SK-N-SH (cell line): ENCODE measurements around the gene NEU2. TPM values are rescaled to one million over a fixed set of nuclear protein-coding genes. Genes with fewer than 3 reads are reported as not detected.

Experiments used
- CTCF ChIA-PET: fragments of 300-600, 350-600 bp; formaldehyde crosslinking; extraction: SDS; loops from one replicate; lab custom pipeline; 2021; lab: Yijun Ruan, JAX
- POLR2A ChIA-PET: fragments of 350-600 bp; sonication (Branson Sonifier 250); formaldehyde crosslinking; extraction: SDS; loops from one replicate; lab custom pipeline; 2020; ENCODE audit warnings: antibody characterized with exemption, inconsistent platforms; lab: Yijun Ruan, JAX
- DNase-seq: peaks from one replicate; pipeline ENCODE4 v3.0.0; 2012
- H2AFZ ChIP-seq: fragments of 200-600 bp; sonication (generic); 2 replicates; pipeline ENCODE4 v1.8.1; 2016; ENCODE audit warnings: antibody characterized with exemption, mild to moderate bottlenecking, low read depth
- H3F3A ChIP-seq: fragments of 200-600 bp; sonication (generic); replicated peaks from 2 replicates; pipeline ENCODE3; 2016; ENCODE audit warnings: antibody characterized with exemption, mild to moderate bottlenecking; ENCODE audit not compliant: insufficient read depth
- H3K27ac ChIP-seq, 2 experiments: fragments of 200-500 bp in 1 of 2; fragments of 200-600 bp in 1 of 2; sonication (Bioruptor generic) in 1 of 2; sonication (generic), shearing (Covaris generic) in 1 of 2; 2 replicates each; pipeline versions ENCODE4 v1.5.1 to v1.6.1; 2014 to 2016; ENCODE audit warnings: low read depth in 2 of 2, inconsistent platforms in 1 of 2, low read length in 1 of 2, mild to moderate bottlenecking in 1 of 2, mixed read lengths in 1 of 2
- H3K27me3 ChIP-seq: fragments of 200-600 bp; sonication (generic), shearing (Covaris generic); 2 replicates; pipeline ENCODE4 v1.6.1; 2016; ENCODE audit warnings: mixed run types; ENCODE audit not compliant: insufficient read depth
- H3K36me3 ChIP-seq, 2 experiments: fragments of 200-500 bp in 1 of 2; fragments of 200-600 bp in 1 of 2; sonication (Bioruptor generic) in 1 of 2; sonication (generic) in 1 of 2; replicated peaks in 1 of 2; 2 replicates each; pipeline versions ENCODE3 to v1.5.1; 2014 to 2016; ENCODE audit warnings: low read length in 1 of 2, mild to moderate bottlenecking in 1 of 2; ENCODE audit not compliant: insufficient read depth in 2 of 2, control insufficient read depth in 1 of 2
- H3K4me1 ChIP-seq, 2 experiments: fragments of 200-500 bp in 1 of 2; fragments of 200-600 bp in 1 of 2; sonication (Bioruptor generic) in 1 of 2; sonication (generic), shearing (Covaris generic) in 1 of 2; 2 replicates each; pipeline versions ENCODE4 v1.5.1 to v1.6.1; 2014 to 2016; ENCODE audit warnings: low read depth in 1 of 2, low read length in 1 of 2, mixed run types in 1 of 2; ENCODE audit not compliant: insufficient read depth in 2 of 2, control insufficient read depth in 1 of 2
- H3K4me2 ChIP-seq: fragments of 200-600 bp; sonication (generic), shearing (Covaris generic); 2 replicates; pipeline ENCODE4 v1.6.1; 2017; ENCODE audit warnings: mixed run types
- H3K4me3 ChIP-seq, 2 experiments: fragments of 200-500 bp in 1 of 2; fragments of 200-600 bp in 1 of 2; sonication (Bioruptor generic) in 1 of 2; sonication (generic), shearing (Covaris generic) in 1 of 2; 2 replicates each; pipeline versions ENCODE4 v1.5.1 to v1.8.1; 2014 to 2016; ENCODE audit warnings: low read depth in 2 of 2, inconsistent platforms in 1 of 2, low read length in 1 of 2, mild to moderate bottlenecking in 1 of 2, mixed read lengths in 1 of 2, moderate library complexity in 1 of 2
- H3K79me2 ChIP-seq: fragments of 200-600 bp; sonication (generic); 2 replicates; pipeline ENCODE4 v1.8.1; 2017; ENCODE audit warnings: mild to moderate bottlenecking; ENCODE audit not compliant: insufficient read depth
- H3K9ac ChIP-seq: fragments of 200-600 bp; sonication (generic); 2 replicates; pipeline ENCODE4 v1.6.1; 2017; ENCODE audit warnings: mixed run types
- H3K9me2 ChIP-seq: fragments of 200-600 bp; sonication (generic); 2 replicates; pipeline ENCODE4 v1.6.1; 2017; ENCODE audit warnings: mixed run types
- H3K9me3 ChIP-seq: fragments of 200-600 bp; sonication (generic); 2 replicates; pipeline ENCODE4 v1.6.1; 2017; ENCODE audit warnings: mixed run types, mild to moderate bottlenecking, moderate library complexity
- H4K20me1 ChIP-seq: fragments of 200-600 bp; sonication (generic); 2 replicates; pipeline ENCODE4 v1.6.1; 2017; ENCODE audit warnings: mild to moderate bottlenecking, mixed run types; ENCODE audit not compliant: insufficient read depth
- CHD2 ChIP-seq: fragments of 150-350 bp; IDR thresholded peaks from 2 replicates; pipeline ENCODE4 v1.6.1; 2018; ENCODE audit warnings: low read length; ENCODE audit not compliant: partially characterized antibody
- CTCF ChIP-seq: fragments of 200-600 bp; sonication (generic); IDR thresholded peaks from 2 replicates; pipeline ENCODE4 v1.6.1; 2017; ENCODE audit warnings: antibody characterized with exemption, mild to moderate bottlenecking, moderate library complexity
- EZH2phosphoT487 ChIP-seq: fragments of 200-600 bp; sonication (generic); IDR thresholded peaks from 2 replicates; pipeline ENCODE4 v1.6.1; 2017; ENCODE audit warnings: low read depth, mixed run types, mild to moderate bottlenecking, antibody characterized with exemption, moderate library complexity, borderline replicate concordance
- FOXM1 ChIP-seq: IDR thresholded peaks from 2 replicates; pipeline ENCODE4 v1.4.0; 2012; ENCODE audit warnings: low read depth, mild to moderate bottlenecking
- IRF3 ChIP-seq: fragments of 150-350 bp; IDR thresholded peaks from 2 replicates; pipeline ENCODE4 v1.6.1; 2016; ENCODE audit warnings: mild to moderate bottlenecking, low read depth, low read length
- JUND ChIP-seq: IDR thresholded peaks from 2 replicates; pipeline ENCODE4 v1.4.0; 2012
- MXI1 ChIP-seq: IDR thresholded peaks from 2 replicates; pipeline ENCODE4 v1.6.1; 2012; ENCODE audit warnings: mild to moderate bottlenecking, low read depth, low read length, improper control_type of control experiment
- PBX3 ChIP-seq: IDR thresholded peaks from 2 replicates; pipeline ENCODE4; 2012
- POLR2AphosphoS5 ChIP-seq: IDR thresholded peaks from 2 replicates; pipeline ENCODE4 v1.6.1; 2012; ENCODE audit warnings: low read depth, low read length
- RAD21 ChIP-seq: IDR thresholded peaks from 2 replicates; pipeline ENCODE4 v1.6.1; 2012; ENCODE audit warnings: mild to moderate bottlenecking, low read length
- RCOR1 ChIP-seq: fragments of 150-350 bp; IDR thresholded peaks from 2 replicates; pipeline ENCODE4 v1.6.1; 2017; ENCODE audit warnings: antibody characterized with exemption, low read length
- RFX5 ChIP-seq: IDR thresholded peaks from 2 replicates; pipeline ENCODE4 v1.6.1; 2012; ENCODE audit warnings: mild to moderate bottlenecking, improper control_type of control experiment, low read length
- SIN3A ChIP-seq: IDR thresholded peaks from 2 replicates; pipeline ENCODE4 v1.6.1; 2012; ENCODE audit warnings: low read depth, mild to moderate bottlenecking, low read length, moderate library complexity, borderline replicate concordance
- TAF1 ChIP-seq: IDR thresholded peaks from 2 replicates; pipeline ENCODE4 v1.6.1; 2012; ENCODE audit warnings: low read depth, mild to moderate bottlenecking, low read length, moderate library complexity, borderline replicate concordance
- USF1 ChIP-seq: IDR thresholded peaks from 2 replicates; pipeline ENCODE4 v1.4.0; 2012; ENCODE audit warnings: low read depth, borderline replicate concordance
- YY1 ChIP-seq: IDR thresholded peaks from 2 replicates; pipeline ENCODE4 v1.4.0; 2012; ENCODE audit warnings: low read depth, mild to moderate bottlenecking
- WGBS: methylation state at CpG from one replicate; pipeline ENCODE4 v1.1.6; 2017; ENCODE audit warnings: low lambda C conversion rate; 5-methylcytosine and 5-hydroxymethylcytosine counted together
- polyA plus RNA-seq, 3 experiments: library from polyadenylated mRNA; depleted of rRNA; stranded (reverse); fragments of >200 nt; gene quantifications; 2 replicates each; pipeline ENCODE4 v1.2.3, GENCODE V29; 2012
- TF ChIP-seq, protein P1 (sequence below): IDR thresholded peaks from 2 replicates; pipeline ENCODE4 v1.4.0; 2012; ENCODE audit warnings: low read depth, borderline replicate concordance

The NEU2 gene
- polyA plus RNA-seq, 1 of the 3 experiments (the other 2 are of a cell fraction) = not detected

GRCh38 chr2:233025706-233026105 lies 6.8 kb upstream of the NEU2 start:
- no peaks in the 10 kb centered on the region for H3K36me3 ChIP-seq

More at GRCh38 chr2:233025706-233026105, 6.8 kb upstream of the NEU2 start:
- POLR2A ChIA-PET = no interaction called here
- Histone ChIP-seq H3K9me3 (no peaks in the 10 kb centered on the region), H3K9me2 (no peaks in the 10 kb centered on the region), H2AFZ (no peak overlapping the region), H3K4me1 (no peaks in the 10 kb centered on the region), H3K79me2 (no peaks in the 10 kb centered on the region), H3K9ac (no peak overlapping the region), H3F3A (no peaks in the 10 kb centered on the region), H4K20me1 (no peaks in the 10 kb centered on the region), H3K27me3 (no peaks in the 10 kb centered on the region), H3K4me2 (no peak overlapping the region), H3K4me3 (no peak overlapping the region), H3K27ac (no peak overlapping the region)
- 85% methylated on average over 7 of the region's 7 CpGs for WGBS
- CTCF ChIA-PET = interaction anchor here (1.1 to 1.2 kb wide), 2 partner anchors 29 to 100 kb away, joined by 3 read pairs; no protein-coding TSS in a partner anchor
- TF ChIP-seq RFX5 (no peak), RCOR1 (no peak), MXI1 (no peak), RAD21 (no peak), EZH2phosphoT487 (no peak), PBX3 (no peak), IRF3 (no peak), TAF1 (no peak), YY1 (no peak), SIN3A (no peak), JUND (no peak), USF1 (no peak), FOXM1 (no peak), POLR2AphosphoS5 (no peak), CHD2 (no peak), CTCF (no peak)
- TF ChIP-seq, protein P1, sequence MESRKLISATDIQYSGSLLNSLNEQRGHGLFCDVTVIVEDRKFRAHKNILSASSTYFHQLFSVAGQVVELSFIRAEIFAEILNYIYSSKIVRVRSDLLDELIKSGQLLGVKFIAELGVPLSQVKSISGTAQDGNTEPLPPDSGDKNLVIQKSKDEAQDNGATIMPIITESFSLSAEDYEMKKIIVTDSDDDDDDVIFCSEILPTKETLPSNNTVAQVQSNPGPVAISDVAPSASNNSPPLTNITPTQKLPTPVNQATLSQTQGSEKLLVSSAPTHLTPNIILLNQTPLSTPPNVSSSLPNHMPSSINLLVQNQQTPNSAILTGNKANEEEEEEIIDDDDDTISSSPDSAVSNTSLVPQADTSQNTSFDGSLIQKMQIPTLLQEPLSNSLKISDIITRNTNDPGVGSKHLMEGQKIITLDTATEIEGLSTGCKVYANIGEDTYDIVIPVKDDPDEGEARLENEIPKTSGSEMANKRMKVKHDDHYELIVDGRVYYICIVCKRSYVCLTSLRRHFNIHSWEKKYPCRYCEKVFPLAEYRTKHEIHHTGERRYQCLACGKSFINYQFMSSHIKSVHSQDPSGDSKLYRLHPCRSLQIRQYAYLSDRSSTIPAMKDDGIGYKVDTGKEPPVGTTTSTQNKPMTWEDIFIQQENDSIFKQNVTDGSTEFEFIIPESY = no peak
- DNase-seq = no peak
